AG09309 (cell line): ENCODE results near the gene TP53TG3.
"Not testable (repeated sequence)": the region's sequence is repeated elsewhere in the genome, so short reads cannot be mapped to it uniquely, and the experiment has no call there.

Source experiments
- DNase-seq: peaks from one replicate; pipeline ENCODE4 v3.0.0-alpha.2; 2010; ENCODE audit warnings: low read depth
- H3K4me3 ChIP-seq: 2 replicates; pipeline ENCODE4 v1.5.1; 2011; ENCODE audit warnings: mild to moderate bottlenecking, low read depth, low read length, moderate library complexity; ENCODE audit not compliant: control insufficient read depth

TP53TG3 gene, protein sequence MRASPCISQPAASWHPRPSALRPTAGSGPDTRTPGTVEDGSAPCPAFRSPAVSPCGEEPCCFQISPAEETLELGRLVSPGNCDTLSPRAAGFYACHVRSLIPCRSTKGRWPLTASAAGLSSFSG

DNA sequence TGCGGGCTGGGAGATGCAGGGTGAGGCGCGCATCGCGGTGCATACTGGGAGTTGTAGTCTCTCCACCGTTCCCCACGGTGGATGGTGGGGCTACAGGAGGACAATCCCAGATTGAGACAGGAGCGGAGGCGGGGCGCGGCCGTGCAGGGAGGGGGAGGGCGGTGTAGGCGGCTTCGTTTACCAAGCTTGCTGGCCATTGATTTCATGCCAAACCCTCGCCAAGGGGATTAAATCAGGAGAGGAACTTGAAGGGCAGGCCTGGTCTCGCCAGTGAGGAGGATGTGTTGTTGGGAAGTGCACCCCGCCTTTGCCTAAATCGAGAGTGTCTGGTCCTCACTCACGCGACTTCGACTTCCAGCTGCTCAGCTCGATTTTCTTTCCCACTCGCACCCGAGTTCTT is at the start of gene TP53TG3:
Gene TP53TG3, minus strand, starts transcription at position 101 of the 400 bp plus-strand sequence. Its CDS starts 68 bp downstream, at position 33.
- DNase-seq, H3K4me3 ChIP-seq: not testable (repeated sequence)

DNA sequence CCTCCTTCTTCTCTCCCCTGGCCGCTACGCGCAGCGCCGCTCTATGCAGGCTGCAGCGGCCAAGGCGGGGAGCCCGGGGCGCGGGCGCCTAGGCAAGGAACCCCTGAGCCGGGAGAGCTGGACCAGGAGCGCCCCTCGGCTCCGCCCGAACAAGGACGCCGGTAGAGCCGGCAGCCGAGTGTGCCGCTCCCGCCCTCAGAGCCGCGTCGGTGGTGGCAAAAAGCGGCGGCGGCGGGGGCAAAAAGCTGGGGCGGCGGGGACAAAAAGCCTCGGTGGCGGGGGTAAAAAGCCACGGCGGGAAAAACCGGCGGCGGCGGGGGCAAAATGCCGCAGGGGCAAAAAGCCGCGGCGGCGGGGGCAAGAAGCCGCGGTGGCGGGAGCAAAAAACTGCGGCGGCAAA is 25.1 kb downstream of the TP53TG3 start:
- not testable (repeated sequence) for DNase-seq, H3K4me3 ChIP-seq

DNA sequence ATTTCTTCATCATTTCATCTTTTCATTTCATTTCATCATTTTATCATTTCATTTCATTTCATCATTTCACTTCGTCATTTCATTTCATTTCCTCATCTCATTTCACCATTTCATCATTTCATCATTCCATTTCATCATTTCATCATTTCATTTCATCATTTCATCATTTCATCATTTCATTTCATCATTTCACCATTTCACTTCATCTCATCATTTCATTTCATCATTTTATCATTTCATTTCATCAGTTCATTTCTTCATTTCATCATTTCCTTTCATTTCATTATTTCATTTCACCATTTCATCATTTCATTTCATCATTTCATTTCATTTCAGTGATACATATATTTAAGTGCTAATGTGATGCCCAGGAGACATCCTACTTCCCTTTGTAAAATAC is 28.4 kb downstream of the TP53TG3 start:
- DNase-seq, H3K4me3 ChIP-seq: not testable (repeated sequence)

DNA sequence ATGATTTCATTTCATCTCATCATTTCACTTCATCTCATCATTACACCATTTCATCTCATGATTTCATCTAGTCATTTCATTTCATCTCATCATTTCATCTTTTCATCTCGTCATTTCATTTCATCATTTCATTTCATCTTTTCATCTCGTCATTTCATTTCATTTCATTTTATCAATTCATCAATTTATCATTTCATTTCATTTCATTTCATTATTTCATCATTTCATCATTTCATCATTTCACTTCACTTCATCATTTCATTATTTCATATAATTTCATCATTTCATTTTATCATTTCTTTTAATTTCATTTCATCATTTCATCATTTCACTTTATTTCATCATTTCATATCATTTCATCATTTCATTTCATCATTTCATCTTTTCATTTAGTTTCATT is 29.2 kb downstream of the TP53TG3 start:
- not testable (repeated sequence) for DNase-seq, H3K4me3 ChIP-seq

DNA sequence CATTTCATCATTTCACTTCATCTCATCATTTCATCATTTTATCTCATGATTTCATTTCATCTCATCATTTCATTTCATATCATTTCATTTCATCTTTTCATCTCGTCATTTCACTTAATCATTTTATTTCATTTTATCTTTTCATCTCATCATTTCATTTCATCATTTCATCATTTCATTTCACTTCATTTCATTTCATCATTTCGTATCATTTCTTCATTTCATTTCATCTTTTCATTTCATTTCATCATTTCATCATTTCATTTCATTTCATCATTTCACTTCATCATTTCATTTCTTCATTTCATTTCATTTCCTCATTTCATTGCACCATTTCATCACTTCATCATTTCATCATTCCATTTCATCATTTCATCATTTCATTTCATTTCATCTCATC is 29.8 kb downstream of the TP53TG3 start:
- not testable (repeated sequence) for H3K4me3 ChIP-seq, DNase-seq

DNA sequence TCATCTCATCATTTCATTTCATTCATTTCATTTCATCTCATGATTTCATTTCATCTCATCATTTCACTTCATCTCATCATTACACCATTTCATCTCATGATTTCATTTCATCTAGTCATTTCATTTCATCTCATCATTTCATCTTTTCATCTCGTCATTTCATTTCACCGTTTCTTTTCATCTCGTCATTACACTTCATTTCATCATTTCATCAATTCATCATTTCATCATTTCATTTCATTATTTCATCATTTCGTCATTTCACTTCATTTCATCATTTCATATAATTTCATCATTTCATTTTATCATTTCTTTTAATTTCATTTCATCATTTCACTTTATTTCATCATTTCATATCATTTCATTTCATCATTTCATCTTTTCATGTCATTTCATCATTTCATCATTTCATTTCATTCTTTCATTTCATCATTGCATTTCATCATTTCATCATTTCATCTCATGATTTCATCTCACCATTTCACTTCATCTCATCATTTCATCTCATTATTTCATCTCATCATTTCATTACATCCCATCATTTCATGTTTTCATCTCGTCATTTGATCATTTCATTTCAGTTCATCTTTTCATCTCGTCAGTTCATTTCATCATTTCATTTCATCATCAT is 30.6 kb downstream of the TP53TG3 start:
- DNase-seq, H3K4me3 ChIP-seq: not testable (repeated sequence)

DNA sequence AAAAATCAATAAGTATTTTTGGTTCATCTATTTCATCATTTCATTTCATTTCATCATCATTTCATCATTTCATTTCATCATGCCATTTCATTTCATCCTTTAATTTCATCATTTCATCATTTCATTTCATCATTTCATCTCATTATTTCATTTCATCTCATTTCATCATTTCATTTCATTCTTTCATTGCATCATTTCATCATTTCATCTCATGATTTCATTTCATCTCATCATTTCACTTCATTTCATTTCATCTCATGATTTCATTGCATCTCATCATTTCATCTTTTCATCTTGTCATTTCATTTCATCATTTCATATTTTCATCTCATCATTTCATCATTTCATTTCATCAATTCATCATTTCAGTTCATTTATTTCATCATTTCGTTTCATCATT is 31.2 kb downstream of the TP53TG3 start:
- DNase-seq, H3K4me3 ChIP-seq: not testable (repeated sequence)

DNA sequence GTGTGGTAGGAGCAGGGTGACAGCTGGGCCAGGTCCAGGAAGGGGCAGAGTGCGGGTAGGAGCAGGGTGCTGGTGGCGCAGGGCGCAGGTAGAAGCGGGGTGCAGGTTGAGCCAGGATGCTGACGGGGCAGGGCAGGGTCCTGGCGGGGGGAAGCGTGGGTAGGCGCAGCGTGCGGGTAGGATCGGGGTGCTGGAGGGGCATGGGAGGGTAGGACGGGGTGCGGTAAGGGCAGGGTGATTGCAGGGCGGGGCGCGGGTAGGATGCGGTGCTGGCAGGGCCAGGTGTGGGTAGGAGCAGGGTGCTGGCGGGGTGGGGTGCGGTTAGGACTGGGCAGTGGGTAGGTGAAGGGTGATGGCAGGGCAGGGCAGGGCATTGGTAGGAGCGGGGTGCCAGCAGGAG is 38.4 kb downstream of the TP53TG3 start:
- DNase-seq, result not testable (repeated sequence)

DNA sequence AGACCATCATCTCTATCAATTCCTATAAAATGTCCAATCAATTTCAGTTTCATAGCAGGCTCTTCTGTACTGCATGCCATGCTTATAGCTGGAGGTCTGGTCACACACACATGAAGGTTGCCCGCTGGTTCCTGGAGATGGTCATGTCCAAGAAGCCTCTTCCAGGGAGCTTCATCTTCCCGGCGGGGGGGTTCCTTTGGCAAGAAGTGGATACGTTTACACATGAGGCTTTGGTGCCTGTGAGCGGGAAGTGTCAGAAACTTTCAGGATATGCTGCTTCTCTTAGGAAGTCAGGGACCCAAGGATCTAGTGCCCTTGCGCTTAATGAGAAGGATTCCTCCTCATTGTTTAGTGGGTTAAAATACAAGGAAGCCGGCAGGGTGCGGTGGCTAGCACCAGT is 43.9 kb downstream of the TP53TG3 start:
- not testable (repeated sequence) for H3K4me3 ChIP-seq, DNase-seq

More for the DNA sequence above, 38.4 kb downstream of the TP53TG3 start:
- H3K4me3 ChIP-seq, result not testable (repeated sequence)
